ENCODE measurements around the gene MSRB3.
A peak's percentile ranks its signal among the peaks of the same experiment; 100 is the strongest.
"Not testable (repeated sequence)": the region's sequence is repeated elsewhere in the genome, so short reads cannot be mapped to it uniquely, and the experiment has no call there.

Gene MSRB3

DNA sequence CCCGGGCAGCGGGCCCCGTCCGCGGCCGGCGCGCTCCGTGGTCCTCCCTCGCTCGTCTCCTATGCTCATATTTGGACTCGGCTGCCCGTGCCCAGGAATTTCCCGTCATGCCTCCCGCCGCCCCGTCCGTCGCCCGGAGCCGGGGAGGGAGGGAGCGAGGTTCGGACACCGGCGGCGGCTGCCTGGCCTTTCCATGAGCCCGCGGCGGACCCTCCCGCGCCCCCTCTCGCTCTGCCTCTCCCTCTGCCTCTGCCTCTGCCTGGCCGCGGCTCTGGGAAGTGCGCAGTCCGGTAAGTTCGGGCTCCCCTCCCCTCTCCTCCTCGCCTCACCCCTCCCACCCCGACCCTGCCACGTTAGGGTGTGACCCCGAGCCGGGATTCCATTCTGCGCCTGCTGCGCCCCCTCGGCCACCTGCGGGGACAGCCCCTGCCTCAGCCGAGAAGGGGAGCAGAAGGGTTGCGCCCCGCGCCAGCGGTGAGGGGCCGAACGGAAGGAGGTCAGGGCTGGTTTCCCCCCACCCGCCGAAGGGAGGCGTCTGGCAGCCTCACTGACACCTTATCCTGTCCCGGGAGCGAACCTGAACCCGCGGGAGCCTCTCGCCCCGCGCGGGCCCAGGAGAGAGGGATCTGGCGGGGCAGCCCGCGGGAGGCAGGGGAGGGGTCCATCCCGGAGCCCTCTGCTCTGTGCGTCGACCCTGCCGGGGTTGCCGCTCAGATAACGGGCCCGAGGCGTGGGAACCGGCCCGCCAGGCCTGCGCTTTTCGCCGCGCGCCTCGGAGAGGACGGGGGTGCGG, at the start of gene MSRB3:
Gene MSRB3, plus strand, starts transcription at position 108 of the 793 bp plus-strand sequence. CDS start 29,897 bp downstream, outside the sequence.
- DNase-seq (ENCODE audit: low spot score): peak; percentile 70

DNA sequence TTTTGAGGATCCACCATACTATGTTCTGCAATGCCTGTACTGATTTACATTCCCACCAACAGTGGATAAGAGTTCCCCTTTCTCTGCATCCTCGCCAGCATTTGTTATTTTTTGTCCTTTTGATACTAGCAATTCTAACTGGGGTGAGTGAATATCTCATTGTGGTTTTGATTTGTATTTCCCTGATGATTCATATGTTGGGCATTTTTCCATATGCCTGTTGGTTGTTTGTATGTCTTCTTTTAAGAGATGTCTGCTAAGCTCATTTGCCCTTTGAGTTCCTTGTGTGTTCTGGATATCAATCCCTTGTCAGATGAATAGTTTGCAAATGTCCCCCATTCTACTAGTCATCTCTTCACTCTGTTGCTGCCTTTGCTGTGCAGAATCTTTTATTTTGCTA, 49.0 kb upstream of the MSRB3 start:
- DNase-seq (ENCODE audit: low spot score): peak; percentile 41

- peak; percentile 21 for DNase-seq (ENCODE audit: low spot score)
These were observed 45.9 kb upstream of the MSRB3 start for GRCh38 chr12:65232476-65233077.

DNA sequence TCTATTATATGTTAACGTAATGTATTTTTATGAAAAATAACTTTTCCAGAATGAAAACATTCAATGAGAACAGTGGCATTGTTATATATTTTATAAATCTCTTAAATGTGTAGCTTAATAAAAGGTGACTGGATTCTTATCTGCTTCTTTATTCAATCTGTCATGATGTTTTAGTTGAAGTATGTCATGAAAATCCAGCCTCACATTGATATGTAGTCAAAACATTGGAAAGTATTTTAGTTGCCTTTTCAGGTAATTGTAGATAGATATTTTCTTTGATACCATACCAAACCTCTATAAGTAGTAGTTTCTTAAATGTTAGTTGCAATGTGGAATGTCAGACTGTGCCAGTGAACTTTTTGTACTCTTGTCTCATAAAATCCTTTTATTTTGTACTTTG, 41.3 kb upstream of the MSRB3 start:
- DNase-seq (ENCODE audit: low spot score): no peak

DNA sequence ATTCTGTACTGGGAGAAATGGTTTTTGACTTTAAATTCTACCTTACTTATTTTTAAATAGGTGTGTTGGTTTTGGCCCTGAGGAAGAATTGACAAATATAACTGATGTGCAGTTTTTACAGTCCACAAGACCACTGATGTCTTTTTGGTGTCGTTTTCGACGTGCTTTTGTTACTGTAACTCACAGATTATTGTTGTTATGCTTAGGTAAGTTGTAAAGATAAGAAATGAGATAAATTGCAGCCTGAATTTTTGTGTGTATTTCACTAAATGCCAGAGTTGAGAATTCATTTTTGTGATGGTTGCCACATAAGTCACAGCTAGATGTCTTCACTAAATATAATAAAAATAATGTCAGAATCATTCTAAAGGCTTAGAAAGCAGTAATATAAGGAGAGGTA, 39.9 kb upstream of the MSRB3 start:
- DNase-seq (ENCODE audit: low spot score): no peak

- DNase-seq (ENCODE audit: low spot score): no peak
These were observed 29.5 kb upstream of the MSRB3 start for GRCh38 chr12:65248656-65249633.

GRCh38 chr12:65252515-65252914, 26.0 kb upstream of the MSRB3 start:
- DNase-seq (ENCODE audit: low spot score): no peak

- no peak for DNase-seq (ENCODE audit: low spot score)
These were observed 20.5 kb upstream of the MSRB3 start for GRCh38 chr12:65257986-65258385.

GRCh38 chr12:65259501-65259900, 19.0 kb upstream of the MSRB3 start:
- DNase-seq (ENCODE audit: low spot score): no peak

- no peak for DNase-seq (ENCODE audit: low spot score)
These were observed 14.7 kb upstream of the MSRB3 start for GRCh38 chr12:65263777-65264176.

- DNase-seq (ENCODE audit: low spot score): no peak
These were observed 12.1 kb upstream of the MSRB3 start for GRCh38 chr12:65266408-65266807.

GRCh38 chr12:65269603-65270002, 8.9 kb upstream of the MSRB3 start:
- peak; percentile 7 for DNase-seq (ENCODE audit: low spot score)

- DNase-seq (ENCODE audit: low spot score): no peak
These were observed 3.7 kb upstream of the MSRB3 start for GRCh38 chr12:65274602-65275272.

DNA sequence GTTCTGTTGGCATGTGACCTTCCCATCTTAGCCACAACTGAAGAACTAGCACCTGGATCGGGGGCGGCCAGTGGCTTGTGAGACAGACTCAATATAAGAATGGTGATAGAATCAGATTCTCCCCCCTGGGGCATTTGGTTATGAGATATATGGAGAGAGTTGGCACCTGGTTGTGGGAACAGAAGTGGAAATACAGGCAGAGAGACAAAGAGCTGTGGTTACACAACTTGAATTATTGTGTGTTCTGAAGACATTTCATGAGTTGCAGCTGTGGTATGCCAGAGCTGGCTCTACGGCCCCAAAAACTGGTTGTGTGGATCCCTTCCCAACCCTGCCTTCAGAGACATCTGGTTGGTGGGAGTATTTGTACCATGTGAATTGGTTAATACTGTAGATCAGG, 2.9 kb upstream of the MSRB3 start:
- no peak for DNase-seq (ENCODE audit: low spot score)

DNA sequence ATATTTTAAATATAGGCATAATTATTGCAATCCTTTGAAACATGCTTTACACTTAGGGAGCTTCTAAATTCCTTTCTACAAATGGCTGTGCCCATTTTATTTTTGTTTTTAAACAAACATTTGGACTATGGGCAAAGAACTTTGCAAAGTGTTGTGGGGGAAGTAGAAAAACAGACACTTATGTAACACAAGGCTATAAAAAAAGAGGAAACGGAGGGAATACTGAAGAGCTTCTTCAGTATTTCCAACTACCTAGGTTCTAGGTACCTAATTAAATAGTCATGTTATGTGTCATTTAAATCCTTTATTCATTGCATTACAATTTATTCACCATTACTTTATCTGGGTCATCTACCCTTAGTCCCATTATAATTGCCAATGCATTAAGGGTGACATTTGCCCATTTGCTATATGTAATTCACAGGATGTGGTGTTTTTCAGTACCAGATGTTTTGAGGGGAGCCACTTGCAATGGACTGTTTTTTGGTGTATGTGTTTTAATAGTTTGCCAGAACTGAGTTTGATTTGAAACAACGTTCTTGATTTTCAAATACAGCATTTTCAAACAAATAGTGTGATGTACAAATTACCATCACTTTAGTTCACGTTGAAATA, 1.5 kb upstream of the MSRB3 start:
- DNase-seq (ENCODE audit: low spot score): no peak

GRCh38 chr12:65277994-65278575, 398 bp upstream of the MSRB3 start:
- no peak for DNase-seq (ENCODE audit: low spot score)

- DNase-seq (ENCODE audit: low spot score): no peak
These were observed 1.1 kb downstream of the MSRB3 start for GRCh38 chr12:65279369-65280112.

DNA sequence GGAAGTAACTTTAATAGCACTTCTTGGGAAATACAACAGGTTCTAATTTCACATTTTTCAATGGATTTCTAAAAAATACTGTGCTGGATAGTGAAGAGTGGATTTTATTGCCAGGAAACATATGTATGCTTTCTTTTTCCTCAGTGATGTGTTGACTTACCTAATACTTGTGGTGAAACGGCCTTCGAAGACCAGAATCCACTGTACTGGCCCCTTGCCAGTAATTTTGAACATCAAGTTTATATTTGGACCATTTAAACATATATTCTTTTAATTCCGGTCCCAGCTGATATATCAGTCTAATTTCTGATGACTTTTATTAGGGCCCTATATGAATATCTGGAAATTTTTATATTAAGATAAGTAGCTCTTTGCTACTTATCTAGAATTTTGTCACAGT, 1.8 kb downstream of the MSRB3 start:
- no peak for DNase-seq (ENCODE audit: low spot score)

DNA sequence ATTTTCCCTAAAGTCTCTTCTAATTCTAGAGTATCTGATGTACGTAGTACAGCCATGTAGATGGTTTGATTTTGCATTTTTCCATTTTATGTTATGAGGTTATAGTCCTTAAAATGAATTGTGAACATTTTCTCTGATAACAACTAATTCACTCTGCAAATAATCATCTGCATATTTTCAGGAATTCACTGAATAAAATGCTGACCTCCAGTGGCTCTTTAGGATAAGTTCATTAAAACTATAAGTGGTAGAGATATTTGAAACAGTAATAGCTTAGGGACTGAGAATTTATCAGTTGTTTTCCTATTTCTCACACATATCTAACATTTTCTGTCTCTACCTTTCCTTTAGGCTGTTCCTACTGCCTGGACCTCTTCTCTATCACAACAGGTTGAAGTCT, 4.4 kb downstream of the MSRB3 start:
- no peak for DNase-seq (ENCODE audit: low spot score)

DNA sequence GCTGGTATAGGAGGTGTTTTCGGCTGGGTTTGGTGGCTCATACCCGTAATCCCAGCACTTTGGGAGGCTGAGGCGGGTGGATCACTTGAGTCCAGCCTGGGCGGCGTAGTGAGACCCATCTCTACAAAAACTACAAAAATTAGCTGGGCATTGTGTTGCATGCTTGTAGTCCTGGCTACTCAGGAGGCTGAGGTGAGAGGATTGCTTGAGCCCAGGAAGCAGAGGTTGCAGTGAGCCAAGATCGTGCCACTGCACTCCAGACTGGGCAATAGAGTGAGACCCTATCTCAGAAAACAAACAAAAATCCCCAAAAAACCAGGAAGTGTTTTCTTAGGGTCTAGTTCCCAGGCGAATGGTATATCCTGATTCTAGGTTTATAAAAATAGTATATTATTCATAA, 7.0 kb downstream of the MSRB3 start:
- not testable (repeated sequence) for DNase-seq (ENCODE audit: low spot score)
